Activated CD8-positive, alpha-beta memory T cell treated with anti-CD3 and anti-CD28 coated beads, Interleukin-2, amount 50 U/mL, for 24 hours (primary cell): Measurements from ENCODE around the gene RNF207.
"Not testable (repeated sequence)": the region's sequence is repeated elsewhere in the genome, so short reads cannot be mapped to it uniquely, and the experiment has no call there.

Experiments used
- DNase-seq: peaks from one replicate; pipeline ENCODE4 v3.0.0-alpha.2; 2020; ENCODE audit errors: extremely low read depth

The RNF207 gene

DNA sequence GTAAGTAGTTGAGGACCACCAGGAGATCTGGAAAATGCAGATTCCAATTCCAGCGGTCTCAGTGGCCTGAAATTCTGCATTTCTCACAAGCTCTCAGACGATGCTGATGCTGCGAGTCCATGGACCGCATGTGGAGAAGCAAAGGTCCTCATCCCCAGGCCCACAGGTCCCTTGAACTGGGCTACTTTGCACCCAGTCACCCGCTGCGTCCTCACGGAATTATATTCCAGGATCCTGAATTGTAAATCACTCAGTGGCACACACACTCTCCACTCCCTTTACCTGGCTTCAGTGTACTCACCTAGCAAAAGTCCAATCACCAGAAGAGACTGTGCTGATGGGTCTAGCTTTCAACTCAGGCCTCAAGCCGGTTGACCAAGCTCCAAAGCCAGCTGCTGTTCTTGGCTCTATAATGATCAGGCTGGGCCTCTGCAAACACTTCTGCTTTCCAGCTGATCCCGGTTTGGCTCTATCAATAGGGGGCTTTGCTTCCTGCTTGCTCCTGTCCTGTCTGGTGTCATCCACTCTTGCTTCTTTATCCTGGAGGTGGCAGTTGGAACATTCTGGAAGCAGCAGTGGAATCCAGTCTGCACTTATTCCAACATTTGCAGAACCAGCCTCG, 5.6 kb upstream of the RNF207 start:
- DNase-seq = no peak

GRCh38 chr1:6202256-6202655, 3.7 kb upstream of the RNF207 start:
- DNase-seq = no peak

DNA sequence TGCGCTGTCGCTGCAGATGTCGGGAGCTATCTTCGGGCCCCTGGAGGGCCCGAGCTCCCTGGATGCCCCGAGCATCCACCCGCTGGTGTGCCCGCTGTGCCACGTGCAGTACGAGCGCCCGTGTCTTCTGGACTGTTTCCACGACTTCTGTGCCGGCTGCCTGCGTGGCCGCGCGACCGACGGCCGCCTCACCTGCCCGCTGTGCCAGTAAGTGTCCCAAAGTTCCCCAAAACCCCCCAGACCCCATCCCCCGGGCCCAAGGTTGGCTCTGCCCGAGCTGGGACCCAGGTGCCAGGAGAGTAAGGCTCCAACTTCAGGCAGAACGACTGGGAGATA, 569 bp downstream of the RNF207 start:
- no peak for DNase-seq

DNA sequence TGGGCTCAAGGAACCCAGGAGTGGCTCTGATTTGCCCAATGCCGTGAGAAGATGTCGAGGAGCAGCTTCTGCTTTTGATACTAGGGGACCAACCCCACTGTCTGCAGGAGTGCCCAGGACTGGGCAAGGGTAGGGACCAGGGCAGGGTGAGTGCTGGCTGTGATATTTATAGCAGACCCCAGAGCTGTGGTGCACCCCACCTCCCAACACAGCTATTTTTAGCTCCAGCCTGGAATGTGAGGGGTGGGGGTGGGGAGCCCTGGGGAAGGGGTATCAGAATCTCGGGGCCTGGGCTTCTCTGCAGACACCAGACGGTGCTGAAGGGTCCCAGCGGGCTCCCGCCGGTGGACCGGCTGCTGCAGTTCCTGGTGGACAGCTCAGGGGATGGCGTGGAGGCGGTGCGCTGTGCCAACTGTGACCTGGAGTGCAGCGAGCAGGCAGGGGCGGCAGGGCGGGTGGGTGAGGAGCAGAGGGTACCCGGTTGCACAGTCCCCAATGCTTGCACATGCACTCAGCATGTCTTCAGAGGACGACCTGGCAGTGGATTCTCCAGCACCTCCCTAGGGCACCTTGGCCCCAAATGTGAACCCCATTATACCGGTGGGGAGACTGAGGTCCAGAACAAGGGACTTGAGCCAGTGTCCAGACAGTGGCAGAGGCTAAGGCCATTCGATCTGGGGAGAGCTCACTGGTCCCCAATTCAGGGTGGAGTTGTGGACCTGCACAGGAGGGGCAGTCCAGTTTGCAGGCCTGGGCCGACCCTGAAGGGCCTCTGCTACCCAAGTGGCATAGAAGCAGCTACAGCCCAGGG, 1.4 kb downstream of the RNF207 start:
- no peak for DNase-seq

GRCh38 chr1:6207921-6208320, 2.0 kb downstream of the RNF207 start:
- DNase-seq = no peak

DNA sequence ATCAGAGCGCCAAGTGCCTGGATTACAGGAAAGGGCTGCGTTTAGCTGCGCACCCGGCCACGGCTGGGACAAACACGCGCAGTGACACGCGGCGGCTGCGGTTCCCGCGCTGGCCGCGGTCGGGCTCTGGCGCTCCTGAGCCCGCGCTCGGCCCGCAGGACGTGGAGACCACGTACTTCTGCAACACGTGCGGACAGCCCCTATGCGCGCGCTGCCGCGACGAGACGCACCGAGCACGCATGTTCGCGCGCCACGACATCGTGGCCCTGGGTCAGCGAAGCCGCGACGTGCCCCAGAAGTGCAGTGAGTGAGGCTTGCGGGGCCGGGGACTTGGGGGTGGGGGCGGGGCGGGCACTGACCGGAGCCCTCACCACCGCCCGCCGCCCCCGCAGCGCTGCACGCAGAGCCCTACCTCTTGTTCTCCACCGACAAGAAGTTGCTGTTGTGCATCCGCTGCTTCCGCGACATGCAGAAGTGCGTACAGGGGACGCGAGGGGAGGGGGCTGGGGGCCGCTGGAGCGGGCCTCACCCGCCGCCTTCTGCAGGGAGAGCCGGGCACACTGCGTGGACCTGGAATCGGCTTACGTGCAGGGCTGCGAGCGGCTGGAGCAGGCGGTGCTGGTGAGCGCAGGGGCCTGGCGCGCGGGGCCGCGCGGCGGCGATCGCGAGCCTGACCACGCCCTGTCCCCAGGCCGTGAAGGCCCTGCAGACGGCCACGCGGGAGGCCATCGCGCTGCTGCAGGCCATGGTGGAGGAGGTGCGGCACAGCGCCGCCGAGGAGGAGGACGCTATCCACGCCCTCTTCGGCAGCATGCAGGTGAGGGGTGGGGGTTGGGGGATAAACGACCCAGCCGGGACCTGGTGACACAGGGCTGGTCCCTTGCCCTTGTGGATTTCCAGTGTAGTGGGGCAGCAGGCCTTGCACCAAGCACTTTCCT, 3.1 kb downstream of the RNF207 start:
- DNase-seq = no peak

DNA sequence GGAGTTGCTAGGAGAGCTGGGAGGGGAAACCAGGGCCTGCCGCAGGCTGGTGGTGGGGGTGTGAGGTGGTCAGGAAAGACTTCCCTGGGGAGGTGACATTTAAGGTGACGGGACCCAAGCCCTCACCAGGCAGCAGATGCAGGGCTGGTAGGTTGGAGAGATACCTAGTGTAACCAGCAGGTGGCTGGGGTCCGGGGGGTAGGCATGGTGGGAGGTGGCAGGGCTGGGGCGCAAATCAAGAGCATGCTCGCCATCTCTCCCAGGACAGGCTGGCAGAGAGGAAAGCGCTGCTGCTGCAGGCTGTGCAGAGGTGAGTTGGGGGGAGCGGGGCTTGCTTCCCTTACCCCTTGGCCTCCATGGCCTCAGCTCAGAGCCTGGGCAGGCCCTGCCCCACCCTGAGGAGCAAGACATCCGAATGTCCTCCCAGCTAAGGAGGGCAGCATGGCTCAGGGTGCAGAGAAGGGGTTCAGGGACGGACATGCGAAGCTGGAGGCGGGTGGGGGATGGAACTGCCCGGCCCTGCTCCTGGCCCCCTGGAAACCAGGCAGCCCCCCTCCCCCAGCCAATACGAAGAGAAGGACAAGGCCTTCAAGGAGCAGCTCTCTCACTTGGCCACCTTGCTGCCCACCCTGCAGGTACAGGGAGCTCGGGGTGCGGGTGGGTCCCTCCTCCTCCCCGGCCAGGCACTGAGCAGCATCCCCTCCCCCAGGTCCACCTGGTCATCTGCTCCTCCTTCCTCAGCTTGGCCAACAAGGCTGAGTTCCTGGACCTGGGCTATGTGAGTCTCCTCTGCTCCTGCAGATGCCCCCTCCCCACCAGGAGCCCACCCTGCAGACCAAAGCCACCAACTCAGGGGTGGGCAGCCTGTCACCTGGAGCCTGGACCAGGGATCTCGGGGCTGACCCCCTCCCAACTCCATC, 4.0 kb downstream of the RNF207 start:
- no peak for DNase-seq

DNA sequence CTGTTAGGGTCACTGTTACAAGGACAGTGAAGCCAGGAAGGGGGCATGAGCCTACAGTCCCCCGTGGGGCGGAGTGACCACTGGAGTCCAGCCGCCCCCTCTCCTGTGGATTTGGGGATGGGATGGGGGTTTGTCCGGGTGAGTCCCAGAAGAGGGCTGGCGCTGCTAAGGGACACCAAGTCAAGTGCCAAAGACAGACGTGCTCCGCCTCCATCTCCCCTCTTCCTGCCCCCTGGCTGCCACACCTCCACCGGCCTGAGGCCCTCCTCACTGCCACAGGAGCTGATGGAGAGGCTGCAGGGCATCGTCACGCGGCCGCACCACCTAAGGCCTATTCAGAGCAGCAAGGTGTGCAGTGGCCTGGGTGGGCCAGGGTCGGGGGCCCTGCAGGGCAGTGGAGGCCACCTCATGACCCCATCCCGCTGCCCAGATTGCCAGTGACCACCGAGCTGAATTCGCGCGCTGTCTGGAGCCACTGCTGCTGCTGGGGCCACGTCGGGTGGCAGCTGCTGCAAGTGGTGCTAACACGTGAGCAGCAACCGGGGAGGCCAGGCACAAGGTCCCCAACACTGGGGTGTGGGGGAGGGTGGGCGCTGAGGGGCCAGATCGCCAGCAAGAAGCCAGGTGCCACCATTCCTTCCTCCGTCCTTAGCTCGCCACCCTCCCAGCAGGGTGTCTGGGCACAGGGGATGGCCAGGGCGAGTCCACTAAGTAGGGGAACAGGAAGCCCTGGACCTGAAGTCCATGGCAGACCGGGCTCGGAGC, 4.9 kb downstream of the RNF207 start:
- DNase-seq = no peak

GRCh38 chr1:6211731-6212130, 5.8 kb downstream of the RNF207 start:
- DNase-seq = no peak

DNA sequence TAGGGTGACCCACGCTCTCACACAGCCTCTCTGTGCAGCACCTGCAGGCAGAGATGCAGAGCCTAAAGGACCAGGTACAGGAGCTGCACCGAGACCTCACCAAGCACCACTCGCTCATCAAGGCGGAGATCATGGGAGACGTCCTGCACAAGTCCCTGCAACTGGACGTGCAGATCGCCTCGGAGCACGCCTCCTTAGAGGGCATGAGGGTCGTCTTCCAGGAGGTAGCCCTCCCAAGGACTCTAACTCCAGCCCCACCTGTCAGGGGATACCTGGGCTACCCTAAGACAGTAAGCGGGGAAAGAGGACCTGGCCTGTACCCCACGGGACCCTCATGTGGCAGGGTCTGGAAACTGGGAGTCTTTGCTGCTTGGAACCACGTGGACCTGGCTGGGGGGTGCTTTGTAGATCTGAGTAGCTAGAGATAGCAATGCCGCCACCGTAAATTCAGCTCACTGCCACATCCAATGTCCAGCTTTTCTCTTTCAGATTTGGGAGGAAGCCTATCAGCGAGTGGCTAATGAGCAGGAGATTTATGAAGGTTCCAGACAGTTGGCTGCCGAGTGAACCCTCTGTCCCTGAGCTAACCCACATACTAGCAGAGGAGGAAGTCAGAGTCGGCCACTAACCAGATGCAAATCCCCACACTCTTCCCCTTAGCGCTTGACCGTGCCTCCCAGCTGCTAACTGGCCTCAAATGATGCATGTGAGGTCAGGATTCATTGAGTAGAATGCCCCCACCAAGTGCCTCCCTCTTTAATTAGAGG, 6.5 kb downstream of the RNF207 start:
- no peak for DNase-seq

GRCh38 chr1:6218375-6219164, 12.7 kb downstream of the RNF207 start:
- no peak for DNase-seq

DNA sequence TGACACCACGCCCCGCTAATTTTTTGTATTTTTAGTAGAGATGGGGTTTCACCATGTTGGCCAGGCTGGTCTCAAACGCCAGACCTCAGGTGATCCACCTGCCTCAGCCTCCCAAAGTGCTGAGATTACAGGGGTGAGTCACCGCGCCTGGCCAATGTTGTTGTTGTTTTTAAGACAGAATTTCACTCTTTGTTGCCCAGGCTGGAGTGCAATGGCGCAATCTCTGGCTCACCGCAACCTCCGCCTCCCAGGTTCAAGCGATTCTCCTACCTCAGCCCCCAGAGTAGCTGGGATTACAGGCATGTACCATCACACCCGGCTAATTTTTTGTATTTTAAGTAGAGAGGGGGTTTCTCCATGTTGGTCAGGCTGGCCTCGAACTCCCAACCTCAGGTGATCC, 13.7 kb downstream of the RNF207 start:
- DNase-seq = not testable (repeated sequence)

- DNase-seq = no peak
These were observed 14.3 kb downstream of the RNF207 start for GRCh38 chr1:6220236-6220635.

GRCh38 chr1:6221210-6221784, 15.4 kb downstream of the RNF207 start:
- no peak for DNase-seq

- DNase-seq = no peak
These were observed 16.7 kb downstream of the RNF207 start for GRCh38 chr1:6222636-6223035.

DNA sequence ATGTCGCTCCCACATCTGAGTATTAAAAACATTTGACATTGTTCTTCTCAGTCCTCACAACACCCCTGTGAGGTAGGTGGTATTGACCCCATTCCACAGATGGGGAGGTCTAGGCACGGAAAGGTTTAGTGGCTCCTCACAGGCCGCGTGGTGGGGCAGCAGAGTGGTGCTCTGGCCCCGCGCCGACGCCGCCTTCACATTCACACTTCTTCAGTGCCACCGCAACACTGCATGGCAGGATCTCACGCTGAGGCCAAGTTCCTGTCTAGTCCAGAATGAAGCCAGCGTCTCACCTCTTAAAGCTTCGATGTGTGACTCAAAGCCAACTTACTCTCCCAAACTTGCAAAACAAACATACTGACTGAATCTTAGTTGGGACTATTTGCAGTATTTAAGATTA, 17.7 kb downstream of the RNF207 start:
- no peak for DNase-seq

DNA sequence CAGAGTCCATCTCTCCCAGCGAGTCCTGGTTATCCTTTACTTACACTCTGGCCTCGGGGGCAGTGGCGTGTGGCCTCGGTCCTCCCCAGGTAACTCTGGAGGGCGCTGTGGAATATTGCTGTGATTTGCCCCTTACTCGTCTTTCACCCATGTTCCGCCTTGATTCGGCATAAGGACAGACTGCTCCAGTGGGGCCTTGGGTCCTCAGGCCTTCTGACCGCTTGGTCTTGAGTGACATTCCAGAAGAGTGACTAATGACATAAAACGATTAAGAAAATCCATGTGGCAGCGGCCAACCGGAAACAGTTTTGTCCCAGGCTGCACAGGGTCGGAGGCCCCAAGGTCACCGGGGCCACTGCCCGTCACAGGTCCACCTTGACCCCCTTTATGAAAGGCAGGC, 18.8 kb downstream of the RNF207 start:
- DNase-seq = no peak

DNA sequence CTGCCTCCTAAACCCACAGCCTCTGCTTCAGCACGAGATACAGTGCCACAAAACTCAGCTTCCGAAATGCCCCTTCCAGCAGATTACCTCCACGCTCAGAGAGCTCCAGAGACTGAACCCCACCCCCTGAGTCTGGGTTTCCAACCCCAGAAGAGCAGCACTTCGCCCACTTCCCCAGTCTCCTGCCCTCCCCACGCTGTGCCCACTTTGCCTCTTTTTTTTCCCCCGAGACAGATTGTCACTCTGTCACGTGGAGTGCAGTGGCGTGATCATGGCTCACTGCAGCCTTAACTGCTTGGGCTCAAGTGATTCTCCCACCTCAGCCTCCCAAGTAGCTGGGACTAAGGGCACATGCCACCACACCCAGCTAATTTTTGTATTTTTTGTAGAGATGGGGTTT, 19.7 kb downstream of the RNF207 start:
- no peak for DNase-seq

- no peak for DNase-seq
These were observed 27.5 kb downstream of the RNF207 start for GRCh38 chr1:6233376-6233775.
